COLO668 (cell line): ENCODE measurements around the gene ISM2.

Experiments used
- DNase-seq: peaks from one replicate; lab custom pipeline; 2025; ENCODE audit not compliant: unreplicated experiment; lab: John Stamatoyannopoulos, UW

Gene ISM2

GRCh38 chr14:77508249-77508648 lies 9.6 kb upstream of the ISM2 start:
- DNase-seq = no peak

DNA sequence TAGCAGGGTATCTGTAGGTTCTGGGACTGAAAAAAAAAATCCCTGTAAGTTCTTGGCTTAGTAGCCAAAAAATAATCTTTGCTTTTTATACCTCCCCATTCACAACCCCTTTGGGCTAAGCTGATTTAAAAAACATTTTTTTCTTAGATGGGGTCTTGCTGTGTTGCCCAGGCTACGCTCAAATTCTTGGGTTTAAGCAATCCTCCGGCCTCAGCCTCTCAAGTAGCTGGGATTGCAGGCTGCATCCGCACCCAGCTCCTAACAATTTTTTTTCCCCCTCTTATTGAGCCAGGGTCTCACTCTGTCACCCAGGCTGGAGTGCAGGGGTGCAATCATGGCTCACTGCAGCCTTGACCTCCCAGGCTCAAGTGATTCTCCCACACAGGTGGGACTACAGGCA lies 9.1 kb upstream of the ISM2 start:
- DNase-seq = no peak

GRCh38 chr14:77505031-77505430 lies 6.4 kb upstream of the ISM2 start:
- no peak for DNase-seq

DNA sequence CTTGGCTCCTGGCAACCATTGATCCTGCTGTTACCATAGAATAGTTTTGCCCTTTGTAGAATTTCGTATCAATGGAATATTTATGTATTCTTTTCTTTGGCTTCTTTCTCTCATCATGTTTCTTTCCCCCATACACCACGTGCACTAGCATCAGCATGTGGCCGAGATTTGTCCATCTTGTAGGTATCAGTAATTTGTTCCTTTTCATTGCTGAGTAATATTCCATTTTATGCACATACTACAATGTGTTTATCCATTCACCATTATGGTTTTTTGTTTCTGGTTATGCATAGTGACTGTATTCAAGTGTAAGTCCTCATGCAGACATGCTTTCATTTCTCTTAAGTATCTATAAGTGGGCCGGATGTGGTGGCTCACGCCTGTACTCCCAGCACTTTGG lies 4.5 kb upstream of the ISM2 start:
- no peak for DNase-seq

DNA sequence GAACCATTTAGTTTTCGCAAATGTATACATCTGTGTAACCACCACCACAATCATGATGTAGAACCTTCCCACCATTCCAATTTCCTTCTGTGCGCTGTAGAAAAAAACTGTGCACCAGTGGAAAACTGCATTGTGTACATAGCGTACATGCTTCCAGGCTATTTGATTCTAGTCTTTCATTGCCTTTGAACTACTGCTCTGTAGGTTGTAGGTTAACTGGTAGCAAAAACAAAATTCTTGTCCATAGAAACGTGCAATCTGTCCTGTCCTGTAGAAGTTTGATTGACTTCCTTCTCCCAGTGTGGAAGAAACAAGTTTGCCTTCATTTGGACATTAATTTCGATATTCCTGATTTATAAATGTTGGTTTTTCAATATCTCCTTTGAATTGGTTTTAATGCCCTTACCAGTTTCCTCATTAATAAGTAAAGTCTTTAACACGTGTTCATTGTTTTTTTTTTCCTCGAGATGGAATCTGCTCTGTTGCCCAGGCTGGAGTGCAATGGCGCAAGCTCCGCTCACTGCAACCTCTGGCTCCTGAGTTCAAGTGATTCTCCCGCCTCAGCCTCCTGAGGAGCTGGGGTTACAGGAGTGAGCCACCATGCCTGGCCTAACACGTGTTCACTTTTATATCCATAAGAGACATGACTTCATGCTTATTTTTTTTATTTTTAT lies 3.6 kb upstream of the ISM2 start:
- DNase-seq = no peak

GRCh38 chr14:77498984-77499527 lies 440 bp upstream of the ISM2 start:
- peak; percentile 58 for DNase-seq

- DNase-seq = no peak
These were observed 3.3 kb downstream of the ISM2 start for GRCh38 chr14:77495334-77495733.

DNA sequence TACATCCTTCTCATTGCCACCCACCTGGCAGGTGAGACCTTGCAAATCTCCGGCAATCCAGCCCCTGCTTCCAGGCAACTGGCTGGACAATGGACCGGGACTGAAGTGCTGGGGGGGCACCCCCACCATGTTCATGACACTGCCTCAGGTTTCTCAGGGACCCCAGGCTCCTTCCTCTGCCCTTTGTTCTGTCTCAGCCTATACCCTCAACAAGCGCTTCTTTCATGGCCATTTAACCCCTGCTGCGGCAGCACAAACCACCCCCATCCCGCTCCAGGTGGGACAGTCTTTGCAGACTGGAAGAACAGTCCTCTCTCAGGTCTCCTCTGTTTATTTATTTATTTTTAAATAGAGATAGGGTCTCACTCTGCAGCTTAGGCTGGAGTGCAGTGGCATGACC lies 7.6 kb downstream of the ISM2 start:
- no peak for DNase-seq

GRCh38 chr14:77490347-77490986 lies 8.1 kb downstream of the ISM2 start:
- DNase-seq = no peak

- no peak for DNase-seq
These were observed 9.6 kb downstream of the ISM2 start for GRCh38 chr14:77489041-77489440.

DNA sequence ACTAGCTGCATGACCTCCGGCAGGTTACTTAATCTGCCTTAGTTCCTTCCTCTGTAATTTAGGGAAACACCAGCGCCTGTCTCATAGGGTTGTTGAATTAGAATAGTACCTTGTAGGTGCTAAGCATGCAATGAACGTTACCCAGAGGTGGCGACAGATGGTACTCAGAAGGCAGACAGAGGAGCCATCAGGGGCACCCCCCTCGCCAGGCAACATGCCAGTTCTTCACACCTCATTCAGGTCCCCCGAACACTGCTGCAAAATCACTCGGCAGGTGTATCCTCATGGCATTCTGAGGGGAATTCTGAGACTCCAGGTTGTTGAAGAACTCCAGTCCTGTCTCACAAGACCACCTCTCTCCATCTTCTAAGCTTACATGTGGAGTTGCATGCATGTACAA lies 10.1 kb downstream of the ISM2 start:
- no peak for DNase-seq

DNA sequence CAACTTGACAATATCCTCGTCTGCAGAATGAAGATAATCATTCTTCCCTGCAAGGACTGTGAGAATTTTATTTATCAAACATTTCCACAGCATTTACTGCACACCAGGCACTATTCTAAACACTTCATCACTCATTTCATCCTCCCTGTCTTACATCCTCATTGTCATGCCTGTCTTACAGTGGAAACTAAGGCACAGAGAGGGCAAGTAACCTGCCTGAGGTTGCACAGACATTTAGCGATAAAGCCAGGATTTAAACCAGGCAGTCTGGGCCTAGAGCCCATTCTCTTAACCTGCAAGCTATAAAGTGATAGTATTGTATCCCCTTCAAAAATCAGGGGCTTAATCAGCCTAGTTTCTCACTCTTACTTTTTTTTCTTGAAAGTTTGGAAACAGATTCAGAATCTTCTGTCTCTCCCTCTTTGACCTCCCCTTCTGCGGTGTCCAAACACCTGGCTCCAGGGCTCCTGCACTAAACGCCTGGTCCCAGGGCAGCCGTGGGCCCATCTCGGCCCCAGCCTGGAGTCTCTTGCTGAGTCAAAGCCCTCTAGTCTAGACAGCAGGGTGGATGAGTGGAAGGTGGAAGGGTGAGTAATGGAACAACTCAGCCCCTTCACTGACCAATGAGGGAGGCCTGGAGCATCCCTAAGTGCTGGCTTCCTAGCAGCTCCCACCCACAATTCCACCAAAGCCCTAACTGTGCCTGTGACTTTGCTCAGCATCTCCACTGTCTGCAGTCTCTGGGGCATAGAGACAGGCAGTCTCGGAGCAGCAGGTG lies 12.5 kb downstream of the ISM2 start:
- DNase-seq = no peak

GRCh38 chr14:77485256-77485655 lies 13.4 kb downstream of the ISM2 start:
- DNase-seq = no peak

GRCh38 chr14:77482422-77482821 lies 16.2 kb downstream of the ISM2 start:
- DNase-seq = no peak

- no peak for DNase-seq
These were observed 19.8 kb downstream of the ISM2 start for GRCh38 chr14:77478796-77479195.

- DNase-seq = no peak
These were observed 20.6 kb downstream of the ISM2 start for GRCh38 chr14:77478029-77478428.

DNA sequence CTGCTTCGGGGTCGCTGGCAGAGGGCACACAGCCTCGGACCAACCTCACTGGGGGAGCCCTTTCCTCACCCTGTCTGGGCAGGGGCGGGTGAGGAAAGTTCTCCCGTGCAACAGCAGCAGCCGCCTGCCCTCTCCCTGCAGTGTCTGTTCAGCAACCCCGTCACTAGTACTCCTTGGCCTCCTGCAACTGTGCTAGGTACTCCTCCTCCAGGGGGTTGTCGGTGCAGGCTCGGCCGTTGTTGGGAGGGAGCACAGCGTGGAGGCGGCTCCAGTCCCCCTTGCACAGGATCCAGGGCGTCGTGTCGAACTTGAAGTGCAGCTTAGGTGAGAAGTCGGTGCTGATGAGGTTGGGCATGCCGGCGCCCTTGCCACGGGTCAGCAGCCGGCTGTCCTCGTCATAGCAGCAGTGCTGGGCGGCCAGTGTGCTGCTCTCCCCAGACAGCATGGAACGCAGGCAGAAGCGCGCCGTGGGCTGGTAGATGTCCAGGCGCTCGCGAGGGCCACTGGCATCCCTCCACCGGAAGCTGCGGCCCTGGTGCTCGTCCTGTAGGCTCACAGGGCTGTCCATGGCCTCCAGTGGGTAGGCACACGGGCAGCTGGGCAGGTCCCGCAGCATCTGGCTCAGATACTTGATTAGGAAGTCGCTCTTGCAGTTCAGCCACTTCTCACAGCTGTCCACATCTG lies 23.0 kb downstream of the ISM2 start:
- DNase-seq = no peak

DNA sequence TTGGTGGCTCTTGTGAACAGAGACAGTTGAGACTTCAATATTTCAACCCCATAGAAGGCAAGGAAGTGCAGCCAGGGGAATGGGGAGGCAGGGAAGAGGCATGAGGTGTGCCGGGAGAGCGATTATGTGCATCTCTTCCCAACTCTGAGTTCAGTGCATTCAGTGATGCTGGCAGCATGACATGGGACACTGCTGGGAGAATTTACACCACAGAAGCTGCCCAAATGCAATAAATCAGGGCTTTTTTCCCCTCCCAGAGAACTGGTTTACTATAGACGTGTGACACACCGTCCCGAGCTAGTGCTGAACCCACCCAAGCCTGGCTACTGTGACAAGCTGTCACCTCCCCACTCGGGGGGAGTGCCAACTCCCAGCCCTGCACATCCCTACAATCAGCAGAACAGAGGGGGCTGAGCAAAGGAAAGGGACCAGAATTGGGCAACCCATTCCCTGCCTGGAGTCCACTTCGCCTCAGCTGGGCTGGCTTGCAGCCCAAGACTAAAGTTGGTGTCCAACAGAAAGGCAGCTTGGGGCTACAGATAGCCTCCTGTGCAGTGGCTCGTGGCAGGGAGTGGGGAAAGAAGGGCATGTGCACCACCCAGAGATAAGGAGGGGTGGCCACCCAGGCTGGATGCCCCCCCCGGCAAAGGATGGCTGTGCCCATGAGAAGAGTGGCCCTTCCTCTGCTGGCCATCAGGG lies 24.0 kb downstream of the ISM2 start:
- DNase-seq = no peak

GRCh38 chr14:77473921-77474320 lies 24.7 kb downstream of the ISM2 start:
- no peak for DNase-seq

DNA sequence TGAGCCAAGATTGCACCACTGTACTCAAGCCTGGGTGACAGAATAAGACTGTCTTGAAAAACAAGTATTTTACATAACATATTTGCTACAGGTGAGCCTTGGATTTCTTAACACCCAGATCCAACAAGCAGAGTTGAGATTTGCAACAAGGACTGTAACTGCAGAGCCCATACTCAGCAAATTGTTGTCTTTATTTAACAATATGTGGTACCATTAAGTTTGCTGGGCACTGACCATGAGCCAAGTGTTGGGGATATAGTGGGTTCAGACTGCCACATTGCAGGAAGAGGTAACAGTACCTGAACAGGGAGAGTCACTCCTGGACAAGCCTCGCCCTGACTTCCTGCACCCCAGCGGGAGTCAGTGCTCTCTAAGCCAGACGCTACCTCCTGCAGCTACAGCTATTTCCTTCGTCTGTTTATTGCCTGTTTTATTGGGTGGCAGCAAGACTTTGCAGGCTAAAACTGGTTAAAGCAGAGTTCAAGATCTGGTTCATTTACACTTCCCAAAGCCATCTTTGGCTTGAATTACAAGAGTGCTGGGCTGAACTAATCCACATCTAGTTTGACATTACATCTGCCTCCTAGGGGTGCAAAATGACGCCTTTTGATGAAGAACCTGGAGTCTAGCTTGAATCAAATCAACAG lies 28.3 kb downstream of the ISM2 start:
- no peak for DNase-seq
